Liver (tissue), 9 donors: ENCODE results near the gene SCGB3A1. TPM values are rescaled to one million over a fixed set of nuclear protein-coding genes. Genes with fewer than 3 reads are reported as not detected.

Experiments
- DNase-seq: peaks from one replicate; pipeline ENCODE4 v3.0.0-alpha.2; 2017; ENCODE audit warnings: low spot score
- H3K27ac ChIP-seq, 2 donors: one replicate each; pipeline ENCODE4 v1.7.0; 2013; ENCODE audit warnings: inconsistent platforms in 2 of 2, low read length in 2 of 2, control low read depth in 1 of 2, low read depth in 1 of 2, mild to moderate bottlenecking in 1 of 2
- H3K27me3 ChIP-seq, 4 donors: one replicate each; pipeline versions ENCODE4 v1.6.1 to v1.7.0; 2013; ENCODE audit warnings: low read length in 3 of 4, inconsistent platforms in 1 of 4, mild to moderate bottlenecking in 1 of 4, moderate library complexity in 1 of 4; ENCODE audit not compliant: control insufficient read depth in 4 of 4, insufficient read depth in 4 of 4
- H3K36me3 ChIP-seq, 4 donors: one replicate each; pipeline versions ENCODE4 v1.6.1 to v1.7.0; 2013; ENCODE audit warnings: low read length in 3 of 4, mild to moderate bottlenecking in 3 of 4, low read depth in 1 of 4, moderate library complexity in 1 of 4; ENCODE audit not compliant: control insufficient read depth in 4 of 4, insufficient read depth in 3 of 4
- H3K4me1 ChIP-seq, 4 donors: one replicate each; pipeline versions ENCODE4 v1.6.1 to v1.7.0; 2013; ENCODE audit warnings: low read length in 3 of 4, mild to moderate bottlenecking in 3 of 4, moderate library complexity in 1 of 4; ENCODE audit not compliant: control insufficient read depth in 4 of 4, insufficient read depth in 4 of 4
- H3K4me3 ChIP-seq, 3 donors: one replicate each; pipeline versions ENCODE4 v1.6.1 to v1.7.0; 2013; ENCODE audit warnings: low read length in 3 of 3, control low read depth in 1 of 3, low read depth in 1 of 3, mild to moderate bottlenecking in 1 of 3
- H3K9ac ChIP-seq, 2 donors: one replicate each; pipeline ENCODE4 v1.7.0; 2013; ENCODE audit warnings: low read length in 2 of 2, mild to moderate bottlenecking in 2 of 2, moderate library complexity in 2 of 2, control low read depth in 1 of 2, low read depth in 1 of 2
- H3K9me3 ChIP-seq, 4 donors: one replicate each; pipeline versions ENCODE4 v1.6.1 to v1.7.0; 2013; ENCODE audit warnings: low read length in 3 of 4; ENCODE audit not compliant: control insufficient read depth in 4 of 4
- CTCF ChIP-seq: fragments of 150-350 bp; IDR thresholded peaks from 2 replicates; pipeline ENCODE4 v1.5.1; 2017; ENCODE audit warnings: improper control_type of control experiment, low read depth, low read length; ENCODE audit not compliant: missing input control
- EGR1 ChIP-seq, 2 donors: IDR thresholded peaks; 2 replicates each; pipeline ENCODE4 v1.6.1; 2016 to 2018; ENCODE audit warnings: antibody characterized with exemption in 2 of 2, low read depth in 2 of 2
- FOXA1 ChIP-seq: IDR thresholded peaks from 2 replicates; pipeline ENCODE4 v1.6.1; 2016; ENCODE audit warnings: antibody characterized with exemption
- FOXA2 ChIP-seq: IDR thresholded peaks from 2 replicates; pipeline ENCODE4 v1.6.1; 2016; ENCODE audit warnings: antibody characterized with exemption
- GABPA ChIP-seq, 2 donors: IDR thresholded peaks in 1 of 2; conservative IDR thresholded peaks in 1 of 2; 2 replicates each; pipeline ENCODE4 v1.6.1; 2016; ENCODE audit warnings: antibody characterized with exemption in 2 of 2, mild to moderate bottlenecking in 1 of 2, moderate library complexity in 1 of 2
- HNF4A ChIP-seq, 2 donors: conservative IDR thresholded peaks; 2 replicates each; pipeline ENCODE4 v1.6.1; 2016; ENCODE audit warnings: antibody characterized with exemption in 2 of 2, mild to moderate bottlenecking in 2 of 2
- MAX ChIP-seq: IDR thresholded peaks from 2 replicates; pipeline ENCODE4 v1.6.1; 2016; ENCODE audit warnings: antibody characterized with exemption
- NR2F2 ChIP-seq: IDR thresholded peaks from 2 replicates; pipeline ENCODE4 v1.6.1; 2016; ENCODE audit warnings: antibody characterized with exemption
- RAD21 ChIP-seq, 2 donors: IDR thresholded peaks; 2 replicates each; pipeline ENCODE4 v1.6.1; 2016; ENCODE audit warnings: antibody characterized with exemption in 2 of 2, mild to moderate bottlenecking in 2 of 2
- REST ChIP-seq: IDR thresholded peaks from 2 replicates; pipeline ENCODE4 v1.6.1; 2016; ENCODE audit warnings: antibody characterized with exemption, mild to moderate bottlenecking
- RXRA ChIP-seq, 2 donors: IDR thresholded peaks; 2 replicates each; pipeline ENCODE4 v1.6.1; 2017 to 2018; ENCODE audit warnings: antibody characterized with exemption in 2 of 2, mild to moderate bottlenecking in 1 of 2
- SP1 ChIP-seq: IDR thresholded peaks from 2 replicates; pipeline ENCODE4 v1.6.1; 2018; ENCODE audit warnings: antibody characterized with exemption, mild to moderate bottlenecking
- YY1 ChIP-seq: IDR thresholded peaks from 2 replicates; pipeline ENCODE4 v1.6.1; 2016; ENCODE audit warnings: antibody characterized with exemption, mild to moderate bottlenecking
- ZBTB33 ChIP-seq: IDR thresholded peaks from 2 replicates; pipeline ENCODE4 v1.6.1; 2016; ENCODE audit warnings: antibody characterized with exemption
- WGBS: extraction: QIAGEN DNeasy Blood & Tissue Kit; methylation state at CpG from one replicate; pipeline ENCODE4 v1.1.7; 2013; 5-methylcytosine and 5-hydroxymethylcytosine counted together
- polyA plus RNA-seq, 2 donors: library from polyadenylated mRNA; stranded (reverse) in 1 of 2; unstranded in 1 of 2; fragments of 200-250 nt in 1 of 2; fragments of >200 nt in 1 of 2; fragmentation: Nextera tagmentation in 1 of 2; extraction: Ambion mirVana in 1 of 2; gene quantifications; one replicate each; pipeline versions ENCODE4 v1.2.1 to v1.2.3, GENCODE V29; 2013 to 2015
- total RNA-seq, 2 donors: library from RNA; depleted of rRNA; stranded (reverse); fragments of >200 nt; gene quantifications; one replicate each; pipeline ENCODE4 v1.2.3, GENCODE V29; 2014
- donor health status: healthy.
- donor health status: healthy.
- donor health status: healthy.
- donor health status: healthy.
- donor health status: healthy.

SCGB3A1 gene
- total and polyA plus RNA-seq, 4 donors, result 1.5 TPM; not detected in 2

GRCh38 chr5:180637962-180638680, 46.8 kb upstream of the SCGB3A1 start:
- no peak for DNase-seq
- WGBS, result 63% methylated on average over 20 of the region's 20 CpGs
- Histone ChIP-seq H3K27ac (no peak overlapping the region), H3K27me3 (no peaks in the 10 kb centered on the region), H3K9ac (no peak overlapping the region), H3K9me3 (no peaks in the 10 kb centered on the region), H3K4me3 (no peak overlapping the region), H3K4me1 (peaks cover 0 to 5% (median 0%) of the 10 kb centered on the region in 4 donors), H3K36me3 (no peaks in the 10 kb centered on the region)
- TF ChIP-seq EGR1 (IDR thresholded peaks at IDR 0.05; ENCODE audit: low read depth in 2 of 2), result no peak
- TF ChIP-seq NR2F2, result no peak
- TF ChIP-seq CTCF, result no peak
- TF ChIP-seq MAX, result no peak
- no peak for TF ChIP-seq YY1
- no peak for TF ChIP-seq ZBTB33

- DNase-seq, result no peak
- H3K4me1 ChIP-seq, result peaks cover 0 to 5% (median 0%) of the 10 kb centered on the region in 4 donors
- no peak for TF ChIP-seq SP1
- no peak for TF ChIP-seq RAD21 (IDR thresholded peaks at IDR 0.05)
- no peak for TF ChIP-seq CTCF
- no peak for TF ChIP-seq FOXA2
- no peak for TF ChIP-seq GABPA (IDR thresholded peaks at IDR 0.05 in 1 of 2, conservative IDR thresholded peaks at IDR 0.05 in 1 of 2)
- no peak for TF ChIP-seq ZBTB33
- TF ChIP-seq EGR1 (IDR thresholded peaks at IDR 0.05; ENCODE audit: low read depth in 2 of 2), result no peak
- no peak for TF ChIP-seq HNF4A (conservative IDR thresholded peaks at IDR 0.05)
- TF ChIP-seq NR2F2, result no peak
- TF ChIP-seq REST, result no peak
- no peak for TF ChIP-seq RXRA (IDR thresholded peaks at IDR 0.05)
- TF ChIP-seq FOXA1, result no peak
- TF ChIP-seq YY1, result no peak
- H3K9me3 ChIP-seq, result no peaks in the 10 kb centered on the region
- H3K36me3 ChIP-seq, result no peaks in the 10 kb centered on the region
- 68% methylated on average over 18 of the region's 18 CpGs for WGBS
- no peak overlapping the region for H3K4me3 ChIP-seq
- no peak overlapping the region for H3K27ac ChIP-seq
- no peaks in the 10 kb centered on the region for H3K27me3 ChIP-seq
- no peak overlapping the region for H3K9ac ChIP-seq
These were observed 45.2 kb upstream of the SCGB3A1 start for GRCh38 chr5:180636403-180637075.
